Hepatocyte (in vitro differentiated cells): ENCODE data around the gene IARS1. TPM values are rescaled to one million over a fixed set of nuclear protein-coding genes. Genes with fewer than 3 reads are reported as not detected.

ENCODE experiments used
- DNase-seq: peaks from one replicate; pipeline ENCODE4 v3.0.0-alpha.2; 2016; ENCODE audit warnings: low spot score
- H2AFZ ChIP-seq: fragments of 200-600 bp; sonication (generic); 2 replicates; pipeline ENCODE4 v1.6.0; 2016; ENCODE audit warnings: antibody characterized with exemption, mild to moderate bottlenecking
- H3K27ac ChIP-seq: fragments of 200-600 bp; sonication (generic); 2 replicates; pipeline ENCODE4 v1.5.1; 2016; ENCODE audit warnings: mild to moderate bottlenecking
- H3K27me3 ChIP-seq: fragments of 200-600 bp; sonication (generic); 2 replicates; pipeline ENCODE4 v1.6.1; 2016
- H3K36me3 ChIP-seq: fragments of 200-600 bp; sonication (generic); replicated peaks from 2 replicates; pipeline ENCODE4 v1.5.1; 2016; ENCODE audit warnings: low read depth; ENCODE audit not compliant: insufficient read depth
- H3K4me1 ChIP-seq: fragments of 200-600 bp; sonication (generic); 2 replicates; pipeline ENCODE4 v1.5.1; 2016; ENCODE audit warnings: mild to moderate bottlenecking, moderate library complexity; ENCODE audit not compliant: insufficient read depth
- H3K4me2 ChIP-seq: fragments of 200-600 bp; sonication (generic); 2 replicates; pipeline ENCODE4 v1.6.0; 2016
- H3K4me3 ChIP-seq: fragments of 200-600 bp; sonication (generic); 2 replicates; pipeline ENCODE4 v1.5.1; 2016; ENCODE audit warnings: mild to moderate bottlenecking
- H3K79me2 ChIP-seq: fragments of 200-600 bp; sonication (generic); 2 replicates; pipeline ENCODE4 v1.6.0; 2017; ENCODE audit warnings: mild to moderate bottlenecking
- H3K9me2 ChIP-seq: fragments of 200-600 bp; sonication (generic); replicated peaks from 2 replicates; pipeline ENCODE4 v1.6.0; 2017; ENCODE audit warnings: mild to moderate bottlenecking; ENCODE audit not compliant: insufficient read depth
- H3K9me3 ChIP-seq: fragments of 200-600 bp; sonication (generic); 2 replicates; pipeline ENCODE4 v1.5.1; 2016; ENCODE audit warnings: low read depth, mild to moderate bottlenecking
- H4K20me1 ChIP-seq: fragments of 200-600 bp; sonication (generic); 2 replicates; pipeline ENCODE4 v1.6.0; 2016; ENCODE audit warnings: mild to moderate bottlenecking; ENCODE audit not compliant: insufficient read depth, poor library complexity, severe bottlenecking
- CTCF ChIP-seq: fragments of 200-600 bp; sonication (generic); IDR thresholded peaks from 2 replicates; pipeline ENCODE4 v1.5.1; 2016; ENCODE audit warnings: antibody characterized with exemption, mild to moderate bottlenecking; ENCODE audit not compliant: poor library complexity
- EZH2 ChIP-seq: fragments of 200-600 bp; sonication (generic); IDR thresholded peaks from 2 replicates; pipeline ENCODE4 v1.6.1; 2016; ENCODE audit warnings: antibody characterized with exemption, mild to moderate bottlenecking, borderline replicate concordance
- EZH2phosphoT487 ChIP-seq: fragments of 200-600 bp; sonication (generic); IDR thresholded peaks from one replicate; pipeline ENCODE4 v1.6.1; 2018; ENCODE audit warnings: antibody characterized with exemption, mild to moderate bottlenecking, low read depth, moderate library complexity; ENCODE audit not compliant: unreplicated experiment, severe bottlenecking
- WGBS: methylation state at CpG from one replicate; pipeline ENCODE4 v1.1.6; 2016; ENCODE audit warnings: low lambda C conversion rate; ENCODE audit errors: missing lambda C conversion rate; 5-methylcytosine and 5-hydroxymethylcytosine counted together
- microRNA-seq: library from miRNA; unstranded; fragments of <30 nt; microRNA quantifications from one replicate; pipeline ENCODE4, GENCODE V29; 2017
- polyA plus RNA-seq: library from polyadenylated mRNA; unstranded; fragments of >200 nt; fragmentation: Nextera tagmentation; extraction: Ambion mirVana; gene quantifications from 2 replicates; pipeline ENCODE4 v1.2.1, GENCODE V29; 2016
- small RNA-seq: library from RNA; depleted of rRNA; stranded (forward); fragments of <200 nt; gene quantifications from one replicate; pipeline ENCODE3, GENCODE V24; 2014
- total RNA-seq: library from RNA; depleted of rRNA; stranded (reverse); fragments of >200 nt; gene quantifications from 2 replicates; pipeline ENCODE4 v1.2.3, GENCODE V29; 2014

IARS1 gene
- total and polyA plus RNA-seq, 2 experiments from 2014 or later: 74.4 to 158 TPM

- H3K27ac ChIP-seq: peak overlapping the region; percentile 40
- no peaks in the 10 kb centered on the region for H3K36me3 ChIP-seq
- TF ChIP-seq EZH2phosphoT487 (no peak), EZH2 (no peak), CTCF (no peak)
- H2AFZ ChIP-seq: no peak overlapping the region
- H3K9me3 ChIP-seq: no peaks in the 10 kb centered on the region
- WGBS: 85% methylated on average over 4 of the region's 4 CpGs
- H3K27me3 ChIP-seq: no peaks in the 10 kb centered on the region
- no peak overlapping the region for H3K4me2 ChIP-seq
- no peaks in the 10 kb centered on the region for H3K4me1 ChIP-seq
- no peaks in the 10 kb centered on the region for H4K20me1 ChIP-seq
- peak; percentile 61 for DNase-seq
- no peaks in the 10 kb centered on the region for H3K79me2 ChIP-seq
- H3K9me2 ChIP-seq: no peaks in the 10 kb centered on the region
- H3K4me3 ChIP-seq: no peak overlapping the region
These were observed 46.2 kb downstream of the IARS1 start for GRCh38 chr9:92247296-92247695.

- Histone ChIP-seq H3K27ac (peak overlapping the region; percentile 36), H3K79me2 (no peaks in the 10 kb centered on the region), H3K9me3 (no peaks in the 10 kb centered on the region), H3K27me3 (no peaks in the 10 kb centered on the region), H3K4me1 (no peaks in the 10 kb centered on the region), H4K20me1 (no peaks in the 10 kb centered on the region), H3K4me3 (no peak overlapping the region), H3K4me2 (no peak overlapping the region), H3K36me3 (no peaks in the 10 kb centered on the region), H3K9me2 (no peaks in the 10 kb centered on the region), H2AFZ (no peak overlapping the region)
- DNase-seq: no peak
- TF ChIP-seq EZH2phosphoT487 (no peak), EZH2 (no peak), CTCF (no peak)
- 92% methylated on average over 7 of the region's 7 CpGs for WGBS
These were observed 48.3 kb downstream of the IARS1 start for GRCh38 chr9:92245005-92245797.

Small RNAs within 50 kb of the gene (microRNA-seq; reads per million reads assigned to microRNA genes)
- gene MIR3651: 1.8 reads per million

Small RNAs within 50 kb of the gene (small RNA-seq; reads per million reads assigned to genes)
- gene MIR3651: not detected
- 0.62 reads per million, percentile 50 among the genes with 10 or more reads in this experiment for gene SNORA84

Other genes with a start within 250 kb of the IARS1 start
- 101 and 102 TPM in 2 replicates for gene SPTLC1, start 178.3 kb downstream of the IARS1 start, total RNA-seq
- gene SPTLC1, start 178.3 kb downstream of the IARS1 start, polyA plus RNA-seq: 67.6 and 76.8 TPM in 2 replicates
- 17.3 and 28.9 TPM in 2 replicates for gene NOL8, start 31.7 kb upstream of the IARS1 start, total RNA-seq
- 17.5 and 25.6 TPM in 2 replicates for gene NOL8, start 31.7 kb upstream of the IARS1 start, polyA plus RNA-seq
- gene CENPP, start 32.3 kb upstream of the IARS1 start, total RNA-seq: 2.0 and 5.9 TPM in 2 replicates
- 2.8 and 5.1 TPM in 2 replicates for gene CENPP, start 32.3 kb upstream of the IARS1 start, polyA plus RNA-seq
- gene OGN, start 110.9 kb upstream of the IARS1 start, total RNA-seq: 43.5 and 56.6 TPM in 2 replicates
- 12.6 and 16.7 TPM in 2 replicates for gene OGN, start 110.9 kb upstream of the IARS1 start, polyA plus RNA-seq
- gene OMD, start 130.8 kb upstream of the IARS1 start, total RNA-seq: 0.17 and 0.28 TPM in 2 replicates
- gene OMD, start 130.8 kb upstream of the IARS1 start, polyA plus RNA-seq: 0.18 and 0.47 TPM in 2 replicates
- gene ASPN, start 188.8 kb upstream of the IARS1 start, total RNA-seq: 33.6 and 35.3 TPM in 2 replicates
- gene ASPN, start 188.8 kb upstream of the IARS1 start, polyA plus RNA-seq: 12.5 and 14.0 TPM in 2 replicates
- 15.9 and 20.8 TPM in 2 replicates for gene ECM2, start 242.3 kb upstream of the IARS1 start, total RNA-seq
- 1.1 and 4.0 TPM in 2 replicates for gene ECM2, start 242.3 kb upstream of the IARS1 start, polyA plus RNA-seq